Lower leg skin (tissue), 3 donors: ENCODE results near the gene MYO1H.

ENCODE experiments used
- CTCF ChIP-seq, 3 donors: fragments of 450-650 bp; IDR thresholded peaks; one replicate each; pipeline ENCODE4 v1.5.1; 2016; ENCODE audit warnings: antibody characterized with exemption in 3 of 3, mild to moderate bottlenecking in 3 of 3, moderate library complexity in 2 of 3
- POLR2A ChIP-seq, 2 donors: fragments of 450-650 bp; IDR thresholded peaks; one replicate each; pipeline ENCODE4 v1.6.1; 2016 to 2017; ENCODE audit warnings: antibody characterized with exemption in 2 of 2, mild to moderate bottlenecking in 1 of 2, moderate library complexity in 1 of 2

GRCh38 chr12:109452489-109452888, 104.8 kb downstream of the MYO1H start:
- TF ChIP-seq CTCF (IDR thresholded peaks at IDR 0.05): no peak
- TF ChIP-seq POLR2A (IDR thresholded peaks at IDR 0.05): no peak
